Astrocyte of the hippocampus (primary cell): ENCODE results near the gene BICRA.
"Not testable (repeated sequence)": the region's sequence is repeated elsewhere in the genome, so short reads cannot be mapped to it uniquely, and the experiment has no call there.

Experiments
- DNase-seq: peaks from one replicate; pipeline ENCODE4 v3.0.0; 2011; ENCODE audit warnings: low read depth, low spot score

Gene BICRA

GRCh38 chr19:47714855-47715254 is 105.9 kb downstream of the BICRA start:
- not testable (repeated sequence) for DNase-seq

- no peak for DNase-seq
Measured at GRCh38 chr19:47716270-47716937, 107.5 kb downstream of the BICRA start.

- DNase-seq = not testable (repeated sequence)
Measured at GRCh38 chr19:47718415-47719046, 109.6 kb downstream of the BICRA start.

- peak; percentile 95 for DNase-seq
Measured at GRCh38 chr19:47719047-47719859, 110.3 kb downstream of the BICRA start.

GRCh38 chr19:47720669-47721422 is 111.9 kb downstream of the BICRA start:
- DNase-seq = no peak

GRCh38 chr19:47723581-47723940 is 114.6 kb downstream of the BICRA start:
- peak; percentile 64 for DNase-seq

- DNase-seq = no peak
Measured at GRCh38 chr19:47725759-47726401, 116.9 kb downstream of the BICRA start.

GRCh38 chr19:47726467-47726866 is 117.5 kb downstream of the BICRA start:
- peak; percentile 46 for DNase-seq

- not testable (repeated sequence) for DNase-seq
Measured at GRCh38 chr19:47728295-47728694, 119.4 kb downstream of the BICRA start.

- peak; percentile 94 for DNase-seq
Measured at GRCh38 chr19:47729468-47729798, 120.5 kb downstream of the BICRA start.

- peak; percentile 71 for DNase-seq
Measured at GRCh38 chr19:47729799-47730520, 121.0 kb downstream of the BICRA start.

- DNase-seq = no peak
Measured at GRCh38 chr19:47730521-47730889, 121.6 kb downstream of the BICRA start.

GRCh38 chr19:47730910-47731309 is 122.0 kb downstream of the BICRA start:
- no peak for DNase-seq

GRCh38 chr19:47735131-47735530 is 126.2 kb downstream of the BICRA start:
- DNase-seq = no peak

- DNase-seq = no peak
Measured at GRCh38 chr19:47740866-47741519, 132.1 kb downstream of the BICRA start.

GRCh38 chr19:47741544-47742140 is 132.7 kb downstream of the BICRA start:
- DNase-seq = no peak

- DNase-seq = peak; percentile 48
Measured at GRCh38 chr19:47742634-47743033, 133.7 kb downstream of the BICRA start.

- DNase-seq = peak; percentile 98
Measured at GRCh38 chr19:47745010-47745901, 136.3 kb downstream of the BICRA start, which contains the start of gene NOP53. TSS of gene NOP53 (plus strand) at chr19:47745546. CDS start at chr19:47745560, 14 bp downstream.

- not testable (repeated sequence) for DNase-seq
Measured at GRCh38 chr19:47746129-47746528, 137.2 kb downstream of the BICRA start.
